ENCODE results near the gene PPDPF. TPM values are rescaled to one million over a fixed set of nuclear protein-coding genes. Genes with fewer than 3 reads are reported as not detected.

The PPDPF gene
- total and polyA plus RNA-seq, 2 donors (not counting 3 experiments of a cell fraction or from before 2014, with no cell fraction given), result 52.2 to 219 TPM

GRCh38 chr20:63556873-63557478 lies 36.4 kb downstream of the PPDPF start:
- Histone ChIP-seq H3K4me3 (replicated peaks in 1 of 3; ENCODE audit: insufficient read depth in 1 of 3, low read depth in 1 of 3, low read length in 3 of 3) (no peak overlapping the region), H3K9me1 (replicated peaks; ENCODE audit: control insufficient read depth, extremely low read depth, insufficient read depth, low read length) (no peaks in the 10 kb centered on the region), H3K4me2 (ENCODE audit: insufficient read depth, low read length) (no peak overlapping the region), H3K9ac (replicated peaks; ENCODE audit: extremely low read depth, insufficient read depth, low read length) (no peak overlapping the region), H3K4me1 (ENCODE audit: control insufficient read depth, extremely low read depth, insufficient read depth, low read length) (no peaks in the 10 kb centered on the region), H3K79me2 (ENCODE audit: control insufficient read depth, insufficient read depth, low read length) (no peaks in the 10 kb centered on the region), H3K27me3 (ENCODE audit: control insufficient read depth in 2 of 2, insufficient read depth in 2 of 2, low read length in 2 of 2) (no peaks in the 10 kb centered on the region), H3K27ac (ENCODE audit: insufficient read depth, low read depth, low read length) (no peak overlapping the region), H3K36me3 (ENCODE audit: control insufficient read depth in 2 of 2, extremely low read depth in 1 of 2, insufficient read depth in 2 of 2, low read length in 2 of 2) (peaks cover 0 to 11% of the 10 kb centered on the region in 2 experiments), H3K9me3 (replicated peaks; ENCODE audit: control insufficient read depth, insufficient read depth, low read length) (no peaks in the 10 kb centered on the region), H4K20me1 (replicated peaks; ENCODE audit: control insufficient read depth, extremely low read depth, insufficient read depth, low read length) (no peaks in the 10 kb centered on the region), H2AFZ (ENCODE audit: low read depth, low read length) (no peak overlapping the region)
- DNase-seq (ENCODE audit: low read depth, low spot score) (no peak), FAIRE-seq (no peak)
- dilution Hi-C loops (cut with MboI; ENCODE audit: extremely low pct_ligation_motif_present, low sequenced_read_pairs) (no loop called here), intact Hi-C loops (cut with micrococcal nuclease) (no loop called here)
- POLR2A ChIA-PET, result no interaction called here
- no peak for TF ChIP-seq FOS (IDR thresholded peaks at IDR 0.05; ENCODE audit: borderline replicate concordance, insufficient read depth, low read length)
- TF ChIP-seq POLR2A (IDR thresholded peaks at IDR 0.05; ENCODE audit: low read depth, low read length), result no peak
- TF ChIP-seq POLR2AphosphoS5 (IDR thresholded peaks at IDR 0.05; ENCODE audit: insufficient read depth, low read depth, low read length), result no peak
- no peak for TF ChIP-seq CTCF (IDR thresholded peaks at IDR 0.05; ENCODE audit: extremely low read depth in 1 of 2, insufficient read depth in 1 of 2, low read depth in 1 of 2, low read length in 2 of 2)
- no peak for TF ChIP-seq JUN (IDR thresholded peaks at IDR 0.05; ENCODE audit: borderline replicate concordance, insufficient read depth, insufficient read length, low read depth)
- no peak for TF ChIP-seq GATA2 (IDR thresholded peaks at IDR 0.05; ENCODE audit: insufficient read depth, insufficient read length, low read depth, low read length)
- no peak for TF ChIP-seq MYC (IDR thresholded peaks at IDR 0.05; ENCODE audit: low read depth, low read length)
- TF ChIP-seq EZH2 (IDR thresholded peaks at IDR 0.05; ENCODE audit: borderline replicate concordance, low read depth, low read length, severe bottlenecking), result no peak
- TF ChIP-seq MAX (IDR thresholded peaks at IDR 0.05; ENCODE audit: insufficient read depth, insufficient read length), result no peak
- CTCF ChIA-PET, result no interaction called here
- BruUV-seq (replicated peaks), result no TSS peak
